H9 (cell line): ENCODE data around the gene RNF220. TPM values are rescaled to one million over a fixed set of nuclear protein-coding genes. Genes with fewer than 3 reads are reported as not detected.

Experiments used
- DNase-seq: peaks from one replicate; pipeline ENCODE4 v3.0.0-alpha.2; 2017
- H2AFZ ChIP-seq: one replicate; pipeline ENCODE4 v1.6.1; 2013; ENCODE audit warnings: mild to moderate bottlenecking, low read length, control low read depth, moderate library complexity
- H2AK5ac ChIP-seq: 2 replicates; pipeline ENCODE4 v1.6.1; 2013; ENCODE audit warnings: low read length, control low read depth, mixed read lengths; ENCODE audit not compliant: insufficient read length
- H2BK120ac ChIP-seq: one replicate; pipeline ENCODE4 v1.6.1; 2013; ENCODE audit warnings: low read depth, mild to moderate bottlenecking, low read length, control low read depth, inconsistent platforms; ENCODE audit not compliant: poor library complexity, severe bottlenecking
- H2BK12ac ChIP-seq: 2 replicates; pipeline ENCODE4 v1.6.1; 2013; ENCODE audit warnings: low read length, control low read depth, mixed read lengths, low read depth; ENCODE audit not compliant: insufficient read length
- H2BK15ac ChIP-seq: 2 replicates; pipeline ENCODE4 v1.6.1; 2013; ENCODE audit warnings: low read depth, low read length, control low read depth
- H2BK20ac ChIP-seq: one replicate; pipeline ENCODE4 v1.6.1; 2013; ENCODE audit warnings: low read depth, mild to moderate bottlenecking, low read length, control low read depth, inconsistent platforms; ENCODE audit not compliant: poor library complexity, severe bottlenecking
- H2BK5ac ChIP-seq: 2 replicates; pipeline ENCODE4 v1.6.1; 2013; ENCODE audit warnings: low read length, control low read depth, mixed read lengths; ENCODE audit not compliant: insufficient read length
- H3K14ac ChIP-seq: 2 replicates; pipeline ENCODE4 v1.6.1; 2013; ENCODE audit warnings: low read length, control low read depth; ENCODE audit not compliant: insufficient read depth
- H3K18ac ChIP-seq: 2 replicates; pipeline ENCODE4 v1.6.1; 2013; ENCODE audit warnings: low read depth, mild to moderate bottlenecking, mixed read lengths, low read length, control low read depth; ENCODE audit not compliant: insufficient read length
- H3K23ac ChIP-seq: 2 replicates; pipeline ENCODE4 v1.6.1; 2013; ENCODE audit warnings: low read length, control low read depth, mixed read lengths, low read depth; ENCODE audit not compliant: insufficient read length
- H3K23me2 ChIP-seq: 2 replicates; pipeline ENCODE4 v1.6.1; 2013; ENCODE audit warnings: low read depth, mild to moderate bottlenecking, mixed read lengths, low read length, control low read depth; ENCODE audit not compliant: insufficient read length, poor library complexity, severe bottlenecking
- H3K27ac ChIP-seq: 2 replicates; pipeline ENCODE4 v1.5.1; 2013; ENCODE audit warnings: low read length, control low read depth, mixed read lengths, low read depth; ENCODE audit not compliant: insufficient read length
- H3K27me3 ChIP-seq: 2 replicates; pipeline ENCODE4 v1.6.1; 2013; ENCODE audit warnings: low read length, control low read depth, inconsistent platforms; ENCODE audit not compliant: insufficient read depth
- H3K4ac ChIP-seq: 2 replicates; pipeline ENCODE4 v1.6.1; 2013; ENCODE audit warnings: low read depth, mild to moderate bottlenecking, control low read depth, inconsistent platforms, low read length, moderate library complexity
- H3K4me1 ChIP-seq: 2 replicates; pipeline ENCODE4 v1.6.1; 2013; ENCODE audit warnings: low read length, control low read depth, inconsistent platforms; ENCODE audit not compliant: insufficient read depth
- H3K4me2 ChIP-seq: 2 replicates; pipeline ENCODE4 v1.6.1; 2013; ENCODE audit warnings: low read length, control low read depth, mixed read lengths; ENCODE audit not compliant: insufficient read length, insufficient read depth
- H3K56ac ChIP-seq: 2 replicates; pipeline ENCODE4 v1.6.1; 2013; ENCODE audit warnings: low read depth, mild to moderate bottlenecking, mixed read lengths, low read length, control low read depth; ENCODE audit not compliant: insufficient read length
- H3K79me1 ChIP-seq: 2 replicates; pipeline ENCODE4 v1.6.1; 2013; ENCODE audit warnings: low read depth, mild to moderate bottlenecking, moderate library complexity, low read length, control low read depth, inconsistent platforms; ENCODE audit not compliant: insufficient read depth, poor library complexity, severe bottlenecking
- H3K79me2 ChIP-seq: 2 replicates; pipeline ENCODE4 v1.6.1; 2013; ENCODE audit warnings: low read length, control low read depth, inconsistent platforms; ENCODE audit not compliant: insufficient read depth
- H3K9ac ChIP-seq: 2 replicates; pipeline ENCODE4 v1.6.1; 2013; ENCODE audit warnings: low read length, control low read depth, mixed read lengths; ENCODE audit not compliant: insufficient read length; ENCODE audit errors: extremely low read depth
- H3K9me3 ChIP-seq: one replicate; pipeline ENCODE4 v1.6.1; 2013; ENCODE audit warnings: low read depth, low read length, inconsistent platforms; ENCODE audit not compliant: control insufficient read depth
- H3T11ph ChIP-seq: one replicate; pipeline ENCODE4 v1.6.1; 2013; ENCODE audit warnings: mild to moderate bottlenecking, low read length, control low read depth, inconsistent platforms
- H4K20me1 ChIP-seq: one replicate; pipeline ENCODE4 v1.6.1; 2013; ENCODE audit not compliant: control insufficient read depth, insufficient read length, insufficient read depth
- H4K5ac ChIP-seq: 2 replicates; pipeline ENCODE4 v1.6.1; 2013; ENCODE audit warnings: low read depth, mild to moderate bottlenecking, mixed read lengths, low read length, control low read depth; ENCODE audit not compliant: insufficient read length
- H4K8ac ChIP-seq: replicated peaks from 2 replicates; pipeline ENCODE4 v1.6.1; 2013; ENCODE audit warnings: low read length, control low read depth, mixed read lengths, low read depth; ENCODE audit not compliant: insufficient read length
- H4K91ac ChIP-seq: 2 replicates; pipeline ENCODE4 v1.6.1; 2013; ENCODE audit warnings: low read depth, mild to moderate bottlenecking, moderate library complexity, mixed read lengths, low read length, control low read depth; ENCODE audit not compliant: insufficient read length
- H3K27ac Mint-ChIP-seq, 3 experiments: 2 replicates in 2 of 3; 3 replicates in 1 of 3; pipeline ENCODE4 v1.8.0; 2020 to 2021; ENCODE audit warnings: mixed read lengths in 3 of 3, mild to moderate bottlenecking in 1 of 3, moderate library complexity in 1 of 3
- H3K27me3 Mint-ChIP-seq: 2 replicates; pipeline ENCODE4 v1.8.0; 2021; ENCODE audit warnings: low read depth, mild to moderate bottlenecking, moderate library complexity, mixed read lengths
- H3K36me3 Mint-ChIP-seq, 3 experiments: 2 replicates in 2 of 3; 3 replicates in 1 of 3; pipeline ENCODE4 v1.8.0; 2020 to 2021; ENCODE audit warnings: low read depth in 3 of 3, mixed read lengths in 3 of 3; ENCODE audit not compliant: insufficient read depth in 1 of 3
- H3K4me1 Mint-ChIP-seq, 2 experiments: 2 replicates each; pipeline ENCODE4 v1.8.0; 2020; ENCODE audit warnings: mixed read lengths in 2 of 2
- H3K4me3 Mint-ChIP-seq, 2 experiments: 2 replicates in 1 of 2; 3 replicates in 1 of 2; pipeline ENCODE4 v1.8.0; 2020 to 2021; ENCODE audit warnings: mild to moderate bottlenecking in 2 of 2, mixed read lengths in 2 of 2, moderate library complexity in 1 of 2
- H3K9me3 Mint-ChIP-seq, 2 experiments: 2 replicates in 1 of 2; 3 replicates in 1 of 2; pipeline ENCODE4 v1.8.0; 2020; ENCODE audit warnings: mild to moderate bottlenecking in 2 of 2, mixed read lengths in 2 of 2, moderate library complexity in 1 of 2
- WGBS: extraction: QIAGEN DNeasy Blood & Tissue Kit; methylation state at CpG from one replicate; pipeline ENCODE4 v1.1.7; 2013; ENCODE audit warnings: missing lambda C conversion rate, low lambda C conversion rate, mixed read lengths; ENCODE audit not compliant: insufficient read length; ENCODE audit errors: extremely low coverage; 5-methylcytosine and 5-hydroxymethylcytosine counted together
- total RNA-seq: library from RNA; stranded (reverse); gene quantifications from 2 replicates; pipeline ENCODE4 v1.2.1, GENCODE V29; 2021
- TF ChIP-seq, protein P1 (sequence below): fragments of 200-600 bp; sonication (generic); conservative IDR thresholded peaks from 3 replicates; pipeline ENCODE4 v1.8.0; 2021; ENCODE audit warnings: antibody characterized with exemption, mild to moderate bottlenecking

Gene RNF220
- total RNA-seq, 1 experiment from 2014 or later, result 109 TPM

DNA sequence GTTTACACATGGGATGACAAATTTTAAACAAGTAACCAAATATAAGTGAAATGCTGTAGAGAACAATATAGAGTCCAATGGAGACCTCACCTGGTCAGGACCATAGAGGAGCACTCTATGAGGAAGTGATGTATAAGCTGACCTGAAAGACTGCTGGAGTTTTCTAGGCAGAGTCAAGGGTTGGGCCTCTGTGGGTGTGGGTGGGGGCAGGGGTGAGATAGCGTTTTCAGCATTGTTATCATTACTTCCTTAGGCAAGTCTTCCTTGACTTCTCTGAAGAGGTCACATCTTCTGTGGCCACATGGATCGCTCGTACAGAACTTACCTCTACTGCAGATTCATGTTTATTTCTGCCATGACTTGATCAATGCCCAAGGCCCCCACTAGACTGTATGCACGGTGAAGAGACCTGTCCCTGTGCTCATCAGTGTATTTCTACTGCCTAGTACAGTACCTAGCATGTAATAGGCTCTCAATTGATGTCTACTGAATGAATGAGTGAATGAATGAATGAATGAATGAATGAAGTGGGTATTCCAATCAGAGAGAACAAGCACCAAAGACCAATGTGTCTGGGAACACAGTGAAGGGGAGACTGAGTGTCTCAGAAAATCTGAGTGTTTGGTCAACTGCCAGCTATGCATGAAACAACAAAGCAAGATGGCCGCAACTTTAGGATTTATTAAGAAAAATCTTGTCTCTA, 116.5 kb downstream of the RNF220 start:
- Histone ChIP-seq H3K4me1 (peaks cover 11% of the 10 kb centered on the region), H3K23me2 (peaks cover 6% of the 10 kb centered on the region), H2BK15ac (no peak overlapping the region), H4K91ac (no peak overlapping the region), H3K9ac (no peak overlapping the region), H2AK5ac (no peak overlapping the region), H2BK20ac (no peak overlapping the region), H4K5ac (no peak overlapping the region), H3K14ac (no peak overlapping the region), H3K27me3 (no peaks in the 10 kb centered on the region), H3K4me2 (no peak overlapping the region), H3K23ac (no peak overlapping the region), H3K27ac (no peak overlapping the region), H2BK120ac (no peak overlapping the region), H3K4ac (no peak overlapping the region), H3K79me1 (no peaks in the 10 kb centered on the region), H3T11ph (no peak overlapping the region), H3K9me3 (no peaks in the 10 kb centered on the region), H2AFZ (no peak overlapping the region), H3K79me2 (no peaks in the 10 kb centered on the region), H4K20me1 (no peaks in the 10 kb centered on the region), H3K18ac (no peak overlapping the region), H4K8ac (no peak overlapping the region), H2BK12ac (no peak overlapping the region), H3K56ac (no peak overlapping the region), H2BK5ac (no peak overlapping the region)
- H3K9me3 Mint-ChIP-seq, result no peaks in the 10 kb centered on the region
- DNase-seq, result no peak
- no CpG with 5 or more reads among the region's 5 CpGs for WGBS
- TF ChIP-seq, protein P1, sequence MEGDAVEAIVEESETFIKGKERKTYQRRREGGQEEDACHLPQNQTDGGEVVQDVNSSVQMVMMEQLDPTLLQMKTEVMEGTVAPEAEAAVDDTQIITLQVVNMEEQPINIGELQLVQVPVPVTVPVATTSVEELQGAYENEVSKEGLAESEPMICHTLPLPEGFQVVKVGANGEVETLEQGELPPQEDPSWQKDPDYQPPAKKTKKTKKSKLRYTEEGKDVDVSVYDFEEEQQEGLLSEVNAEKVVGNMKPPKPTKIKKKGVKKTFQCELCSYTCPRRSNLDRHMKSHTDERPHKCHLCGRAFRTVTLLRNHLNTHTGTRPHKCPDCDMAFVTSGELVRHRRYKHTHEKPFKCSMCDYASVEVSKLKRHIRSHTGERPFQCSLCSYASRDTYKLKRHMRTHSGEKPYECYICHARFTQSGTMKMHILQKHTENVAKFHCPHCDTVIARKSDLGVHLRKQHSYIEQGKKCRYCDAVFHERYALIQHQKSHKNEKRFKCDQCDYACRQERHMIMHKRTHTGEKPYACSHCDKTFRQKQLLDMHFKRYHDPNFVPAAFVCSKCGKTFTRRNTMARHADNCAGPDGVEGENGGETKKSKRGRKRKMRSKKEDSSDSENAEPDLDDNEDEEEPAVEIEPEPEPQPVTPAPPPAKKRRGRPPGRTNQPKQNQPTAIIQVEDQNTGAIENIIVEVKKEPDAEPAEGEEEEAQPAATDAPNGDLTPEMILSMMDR, result no peak
- no peak overlapping the region for H3K27ac Mint-ChIP-seq
- no peak overlapping the region for H3K4me3 Mint-ChIP-seq
- H3K4me1 Mint-ChIP-seq, result peaks cover 19 to 25% of the 10 kb centered on the region in 2 experiments
- H3K27me3 Mint-ChIP-seq, result peaks cover 29% of the 10 kb centered on the region
- H3K36me3 Mint-ChIP-seq, result peaks cover 0 to 9% (median 0%) of the 10 kb centered on the region in 3 experiments; a peak in 2 of 7 replicates
